GM13977 (cell line): ENCODE data around the gene PADI1.

Experiments used
- DNase-seq: peaks from one replicate; pipeline ENCODE4 v3.0.0; 2012; ENCODE audit warnings: low spot score
- CTCF ChIP-seq: IDR thresholded peaks from 2 replicates; pipeline ENCODE4 v1.5.1; 2012; ENCODE audit warnings: mild to moderate bottlenecking, control low read depth; ENCODE audit not compliant: insufficient read depth; ENCODE audit errors: extremely low read depth, missing control alignments
- in situ Hi-C: fragments of 300-500 bp; cut with MboI; formaldehyde crosslinking; loops from one replicate; pipeline ENCODE4 v1.12.0; 2022; ENCODE audit warnings: low sequenced_read_pairs, low pct_unique_long_range_greater_than_20kb, mixed read lengths, inconsistent platforms; ENCODE audit not compliant: unreplicated experiment

The PADI1 gene

GRCh38 chr1:17277511-17278159 is 72.7 kb downstream of the PADI1 start:
- no peak for TF ChIP-seq CTCF
- no peak for DNase-seq
- in situ Hi-C loops, result no loop called here

- in situ Hi-C loops, result no loop called here
- no peak for TF ChIP-seq CTCF
- DNase-seq, result no peak
Measured at GRCh38 chr1:17278996-17279830, 74.3 kb downstream of the PADI1 start.

GRCh38 chr1:17280436-17280835 is 75.5 kb downstream of the PADI1 start:
- no peak for DNase-seq
- no peak for TF ChIP-seq CTCF
- in situ Hi-C loops, result no loop called here

GRCh38 chr1:17280894-17281293 is 76.0 kb downstream of the PADI1 start:
- in situ Hi-C loops, result no loop called here
- no peak for DNase-seq
- TF ChIP-seq CTCF, result no peak

GRCh38 chr1:17281775-17282181 is 76.8 kb downstream of the PADI1 start:
- no peak for TF ChIP-seq CTCF
- no peak for DNase-seq
- in situ Hi-C loops, result no loop called here

- in situ Hi-C loops, result no loop called here
- DNase-seq, result no peak
- TF ChIP-seq CTCF, result no peak
Measured at GRCh38 chr1:17282836-17283235, 77.9 kb downstream of the PADI1 start.
